ENCODE data around the gene LEP. TPM values are rescaled to one million over a fixed set of nuclear protein-coding genes. Genes with fewer than 3 reads are reported as not detected.

Gene LEP
- total and polyA plus RNA-seq, 2 donors (not counting 1 experiment from before 2014, with no cell fraction given), result not detected

- Histone ChIP-seq H3K4me1 (ENCODE audit: control insufficient read depth in 2 of 2, insufficient read depth in 2 of 2, low read length in 2 of 2) (no peaks in the 10 kb centered on the region), H3K27me3 (replicated peaks in 1 of 4; ENCODE audit: control extremely low read depth in 1 of 4, control insufficient read depth in 3 of 4, insufficient read depth in 4 of 4, low read length in 3 of 4) (peaks cover 0 to 10% (median 4%) of the 10 kb centered on the region in 4 experiments), H3K9ac (ENCODE audit: low read length) (no peak overlapping the region), H3K9me3 (ENCODE audit: control extremely low read depth in 1 of 3, control insufficient read depth in 2 of 3, insufficient read depth in 1 of 3, low read length in 2 of 3) (no peaks in the 10 kb centered on the region), H3K79me2 (ENCODE audit: control insufficient read depth, insufficient read depth, low read length) (no peaks in the 10 kb centered on the region), H3K4me3 (ENCODE audit: control extremely low read depth in 1 of 5, extremely low read depth in 1 of 5, insufficient read depth in 1 of 5, low read depth in 2 of 5, low read length in 4 of 5) (no peak overlapping the region), H3K27ac (ENCODE audit: low read length in 2 of 2) (no peak overlapping the region), H2AFZ (ENCODE audit: insufficient read depth, low read depth, low read length, poor library complexity, severe bottlenecking) (no peak overlapping the region), H4K20me1 (ENCODE audit: control insufficient read depth, insufficient read depth, low read length, poor library complexity, severe bottlenecking) (no peaks in the 10 kb centered on the region), H3K36me3 (replicated peaks in 1 of 2; ENCODE audit: control extremely low read depth in 1 of 2, control insufficient read depth in 1 of 2, extremely low read depth in 1 of 2, insufficient read depth in 2 of 2, low read length in 1 of 2) (no peaks in the 10 kb centered on the region), H3K4me2 (replicated peaks; ENCODE audit: low read depth, low read length, poor library complexity, severe bottlenecking) (no peak overlapping the region)
- intact Hi-C loops (cut with micrococcal nuclease), result no loop called here
- Mint-ChIP-seq H3K27me3 (peaks cover 30% of the 10 kb centered on the region), H3K4me1 (no peaks in the 10 kb centered on the region), H3K4me3 (no peak overlapping the region), H3K27ac (no peak overlapping the region), H3K9me3 (ENCODE audit: insufficient read depth) (no peaks in the 10 kb centered on the region)
- ChIA-PET POLR2A (no interaction called here), CTCF (no interaction called here)
- no peak for DNase-seq
- ATAC-seq (ENCODE audit: low read depth), result no peak
- TF ChIP-seq EZH2 (IDR thresholded peaks at IDR 0.05; ENCODE audit: borderline replicate concordance, insufficient read depth, low read depth, low read length, poor library complexity, severe bottlenecking), result no peak
- TF ChIP-seq, protein P1, sequence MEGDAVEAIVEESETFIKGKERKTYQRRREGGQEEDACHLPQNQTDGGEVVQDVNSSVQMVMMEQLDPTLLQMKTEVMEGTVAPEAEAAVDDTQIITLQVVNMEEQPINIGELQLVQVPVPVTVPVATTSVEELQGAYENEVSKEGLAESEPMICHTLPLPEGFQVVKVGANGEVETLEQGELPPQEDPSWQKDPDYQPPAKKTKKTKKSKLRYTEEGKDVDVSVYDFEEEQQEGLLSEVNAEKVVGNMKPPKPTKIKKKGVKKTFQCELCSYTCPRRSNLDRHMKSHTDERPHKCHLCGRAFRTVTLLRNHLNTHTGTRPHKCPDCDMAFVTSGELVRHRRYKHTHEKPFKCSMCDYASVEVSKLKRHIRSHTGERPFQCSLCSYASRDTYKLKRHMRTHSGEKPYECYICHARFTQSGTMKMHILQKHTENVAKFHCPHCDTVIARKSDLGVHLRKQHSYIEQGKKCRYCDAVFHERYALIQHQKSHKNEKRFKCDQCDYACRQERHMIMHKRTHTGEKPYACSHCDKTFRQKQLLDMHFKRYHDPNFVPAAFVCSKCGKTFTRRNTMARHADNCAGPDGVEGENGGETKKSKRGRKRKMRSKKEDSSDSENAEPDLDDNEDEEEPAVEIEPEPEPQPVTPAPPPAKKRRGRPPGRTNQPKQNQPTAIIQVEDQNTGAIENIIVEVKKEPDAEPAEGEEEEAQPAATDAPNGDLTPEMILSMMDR (IDR thresholded peaks at IDR 0.05), result no peak
- 80% methylated on average over 3 of the region's 3 CpGs for WGBS (ENCODE audit: insufficient coverage)
Observed at GRCh38 chr7:128227271-128227670, 13.8 kb upstream of the LEP start.

GRCh38 chr7:128231021-128231420, 10.1 kb upstream of the LEP start:
- Mint-ChIP-seq H3K4me3 (no peak overlapping the region), H3K27me3 (peaks cover 32% of the 10 kb centered on the region), H3K9me3 (ENCODE audit: insufficient read depth) (no peaks in the 10 kb centered on the region), H3K4me1 (no peaks in the 10 kb centered on the region), H3K27ac (no peak overlapping the region)
- POLR2A ChIA-PET, result no interaction called here
- no peaks in the 10 kb centered on the region for H3K9me3 ChIP-seq (ENCODE audit: control extremely low read depth in 1 of 3, control insufficient read depth in 2 of 3, insufficient read depth in 1 of 3, low read length in 2 of 3)
- no peak overlapping the region for H3K27ac ChIP-seq (ENCODE audit: low read length in 2 of 2)
- no peak overlapping the region for H3K9ac ChIP-seq (ENCODE audit: low read length)
- no peak overlapping the region for H3K4me2 ChIP-seq (replicated peaks; ENCODE audit: low read depth, low read length, poor library complexity, severe bottlenecking)
- no peaks in the 10 kb centered on the region for H3K36me3 ChIP-seq (replicated peaks in 1 of 2; ENCODE audit: control extremely low read depth in 1 of 2, control insufficient read depth in 1 of 2, extremely low read depth in 1 of 2, insufficient read depth in 2 of 2, low read length in 1 of 2)
- no peak overlapping the region for H2AFZ ChIP-seq (ENCODE audit: insufficient read depth, low read depth, low read length, poor library complexity, severe bottlenecking)
- H4K20me1 ChIP-seq (ENCODE audit: control insufficient read depth, insufficient read depth, low read length, poor library complexity, severe bottlenecking), result no peaks in the 10 kb centered on the region
- H3K4me3 ChIP-seq (ENCODE audit: control extremely low read depth in 1 of 5, extremely low read depth in 1 of 5, insufficient read depth in 1 of 5, low read depth in 2 of 5, low read length in 4 of 5), result no peak overlapping the region
- 80% methylated on average over 3 of the region's 5 CpGs for WGBS (ENCODE audit: insufficient coverage)
- no peaks in the 10 kb centered on the region for H3K79me2 ChIP-seq (ENCODE audit: control insufficient read depth, insufficient read depth, low read length)
- peaks cover 0 to 6% (median 4%) of the 10 kb centered on the region in 4 experiments for H3K27me3 ChIP-seq (replicated peaks in 1 of 4; ENCODE audit: control extremely low read depth in 1 of 4, control insufficient read depth in 3 of 4, insufficient read depth in 4 of 4, low read length in 3 of 4)
- ATAC-seq (ENCODE audit: low read depth), result no peak
- TF ChIP-seq EZH2 (IDR thresholded peaks at IDR 0.05; ENCODE audit: borderline replicate concordance, insufficient read depth, low read depth, low read length, poor library complexity, severe bottlenecking), result no peak
- TF ChIP-seq, protein P1 (IDR thresholded peaks at IDR 0.05), result no peak
- DNase-seq, result no peak
- CTCF ChIA-PET, result no interaction called here
- H3K4me1 ChIP-seq (ENCODE audit: control insufficient read depth in 2 of 2, insufficient read depth in 2 of 2, low read length in 2 of 2), result no peaks in the 10 kb centered on the region
- intact Hi-C loops (cut with micrococcal nuclease), result no loop called here

Data from B cell (primary cell).